Nephron (organoid): ENCODE results near the gene AQP7.
"Not testable (repeated sequence)": the region's sequence is repeated elsewhere in the genome, so short reads cannot be mapped to it uniquely, and the experiment has no call there.

Experiments
- H3K27ac Mint-ChIP-seq, 3 experiments: 2 replicates each; pipeline ENCODE4 v1.8.0; 2020; ENCODE audit warnings: mixed read lengths in 3 of 3, mild to moderate bottlenecking in 2 of 3, moderate library complexity in 1 of 3
- H3K27me3 Mint-ChIP-seq: 2 replicates; pipeline ENCODE4 v1.8.0; 2021; ENCODE audit warnings: low read depth, mild to moderate bottlenecking, moderate library complexity, mixed read lengths
- H3K36me3 Mint-ChIP-seq: 2 replicates; pipeline ENCODE4 v1.8.0; 2020; ENCODE audit warnings: low read depth, mixed read lengths
- H3K4me1 Mint-ChIP-seq: 2 replicates; pipeline ENCODE4 v1.8.0; 2020; ENCODE audit warnings: mixed read lengths
- H3K4me3 Mint-ChIP-seq, 3 experiments: 2 replicates each; pipeline ENCODE4 v1.8.0; 2020; ENCODE audit warnings: mild to moderate bottlenecking in 3 of 3, mixed read lengths in 3 of 3, moderate library complexity in 2 of 3
- H3K9me3 Mint-ChIP-seq: 2 replicates; pipeline ENCODE4 v1.8.0; 2020; ENCODE audit warnings: mixed read lengths
- TF ChIP-seq, protein P1 (sequence below), 3 experiments: fragments of 200-600 bp; sonication (generic); IDR thresholded peaks; one replicate each; pipeline ENCODE4 v1.5.0; 2021; ENCODE audit warnings: antibody characterized with exemption in 3 of 3; ENCODE audit not compliant: unreplicated experiment in 3 of 3

AQP7 gene

DNA sequence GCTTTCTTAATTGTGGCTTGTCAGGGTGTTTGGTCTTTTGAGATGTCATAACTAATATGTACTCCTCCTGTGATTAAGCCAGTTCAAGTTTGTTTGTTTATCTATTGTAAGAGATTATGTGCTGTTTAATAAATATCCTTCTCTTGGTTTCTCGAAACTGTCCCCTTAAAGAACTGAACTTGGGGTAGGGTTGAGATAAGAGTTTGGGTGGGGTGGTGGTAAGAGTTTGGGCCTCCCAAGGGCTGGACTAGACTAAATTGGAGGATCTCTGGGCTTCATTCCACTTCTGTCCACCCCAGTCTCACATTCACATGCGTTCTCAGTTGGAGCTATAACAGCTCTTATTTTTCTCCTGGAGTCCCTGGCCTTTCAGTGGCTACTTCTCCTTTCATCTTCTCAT, 38.2 kb downstream of the AQP7 start:
- Mint-ChIP-seq H3K9me3 (no peaks in the 10 kb centered on the region), H3K27me3 (peaks cover 3% of the 10 kb centered on the region), H3K27ac (no peak overlapping the region), H3K36me3 (peaks cover 38% of the 10 kb centered on the region), H3K4me3 (no peak overlapping the region), H3K4me1 (no peaks in the 10 kb centered on the region)
- TF ChIP-seq, protein P1, sequence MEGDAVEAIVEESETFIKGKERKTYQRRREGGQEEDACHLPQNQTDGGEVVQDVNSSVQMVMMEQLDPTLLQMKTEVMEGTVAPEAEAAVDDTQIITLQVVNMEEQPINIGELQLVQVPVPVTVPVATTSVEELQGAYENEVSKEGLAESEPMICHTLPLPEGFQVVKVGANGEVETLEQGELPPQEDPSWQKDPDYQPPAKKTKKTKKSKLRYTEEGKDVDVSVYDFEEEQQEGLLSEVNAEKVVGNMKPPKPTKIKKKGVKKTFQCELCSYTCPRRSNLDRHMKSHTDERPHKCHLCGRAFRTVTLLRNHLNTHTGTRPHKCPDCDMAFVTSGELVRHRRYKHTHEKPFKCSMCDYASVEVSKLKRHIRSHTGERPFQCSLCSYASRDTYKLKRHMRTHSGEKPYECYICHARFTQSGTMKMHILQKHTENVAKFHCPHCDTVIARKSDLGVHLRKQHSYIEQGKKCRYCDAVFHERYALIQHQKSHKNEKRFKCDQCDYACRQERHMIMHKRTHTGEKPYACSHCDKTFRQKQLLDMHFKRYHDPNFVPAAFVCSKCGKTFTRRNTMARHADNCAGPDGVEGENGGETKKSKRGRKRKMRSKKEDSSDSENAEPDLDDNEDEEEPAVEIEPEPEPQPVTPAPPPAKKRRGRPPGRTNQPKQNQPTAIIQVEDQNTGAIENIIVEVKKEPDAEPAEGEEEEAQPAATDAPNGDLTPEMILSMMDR (IDR thresholded peaks at IDR 0.05; ENCODE audit: unreplicated experiment in 3 of 3), result no peak

DNA sequence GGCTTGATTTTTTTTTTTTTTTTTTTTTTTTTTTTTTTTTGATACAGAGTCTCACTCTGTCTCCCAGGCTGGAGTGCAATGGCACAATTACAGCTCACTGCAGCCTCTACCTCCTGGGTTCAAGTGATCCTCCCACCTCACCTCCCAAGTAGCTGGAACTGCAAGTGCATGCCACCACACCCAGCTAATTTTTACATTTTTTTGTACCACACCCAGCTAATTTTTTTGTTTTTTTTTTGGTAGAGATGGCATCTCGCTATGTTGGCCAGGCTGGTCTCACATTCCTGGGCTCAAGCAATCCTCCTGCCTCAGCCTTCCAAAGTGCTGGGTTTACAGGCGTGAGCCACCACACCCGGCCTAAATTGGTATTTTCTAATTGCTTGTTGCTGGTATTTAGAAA, 43.7 kb downstream of the AQP7 start:
- not testable (repeated sequence) for H3K4me3 Mint-ChIP-seq, H3K27ac Mint-ChIP-seq

DNA sequence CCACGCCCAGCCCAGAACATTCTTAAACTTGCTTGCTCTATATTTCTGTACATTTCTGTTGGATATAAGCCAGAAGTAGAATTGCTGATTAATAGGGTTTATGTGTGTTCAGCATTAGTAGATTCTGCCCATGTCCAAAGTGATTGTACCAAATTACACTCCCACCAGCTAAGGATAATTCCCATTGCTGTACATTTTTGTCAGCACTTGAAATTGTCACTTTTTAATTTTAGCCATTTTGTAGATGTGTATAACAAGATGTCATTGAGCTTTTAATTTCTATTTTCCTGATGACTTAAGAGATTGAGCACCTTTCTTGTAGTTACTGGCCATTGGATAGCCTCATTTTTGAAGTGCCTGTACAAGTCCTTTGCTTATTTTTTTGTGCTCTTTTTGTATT, 46.4 kb downstream of the AQP7 start:
- Mint-ChIP-seq H3K4me3 (no peak overlapping the region), H3K36me3 (peaks cover 28% of the 10 kb centered on the region), H3K9me3 (no peaks in the 10 kb centered on the region), H3K27ac (no peak overlapping the region), H3K27me3 (no peaks in the 10 kb centered on the region), H3K4me1 (no peaks in the 10 kb centered on the region)
- TF ChIP-seq, protein P1 (IDR thresholded peaks at IDR 0.05; ENCODE audit: unreplicated experiment in 3 of 3), result no peak

More for the DNA sequence above, 43.7 kb downstream of the AQP7 start:
- H3K36me3 Mint-ChIP-seq, result peaks cover 33% of the 10 kb centered on the region
- H3K27me3 Mint-ChIP-seq, H3K9me3 Mint-ChIP-seq, H3K4me1 Mint-ChIP-seq: not testable (repeated sequence)

DNA sequence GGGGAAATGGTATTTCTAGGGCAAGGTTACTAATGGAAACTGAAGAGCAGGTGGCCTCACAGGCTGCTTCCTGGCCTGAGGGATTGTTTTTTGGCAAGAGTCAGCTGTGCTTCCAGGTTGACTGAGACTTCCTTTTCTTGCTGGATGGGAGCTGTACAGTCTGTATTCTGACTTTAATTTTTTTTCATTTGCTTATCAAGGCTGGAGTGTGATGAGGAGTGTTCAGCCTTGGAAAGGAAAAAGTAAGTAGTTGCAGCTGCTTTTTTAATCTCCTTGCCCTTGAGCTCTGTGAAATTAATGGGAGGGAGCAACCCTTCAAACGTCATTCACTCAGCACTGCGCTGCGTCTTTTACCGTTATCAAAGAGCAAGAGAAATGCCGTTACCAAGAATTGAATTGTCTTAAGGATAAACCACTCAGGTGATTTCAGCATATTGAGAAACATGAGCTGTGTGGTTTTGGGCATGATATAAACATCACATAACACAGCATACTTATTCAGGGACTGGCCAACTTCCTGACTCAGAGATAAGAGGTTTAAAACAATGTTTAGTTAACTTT, 47.6 kb downstream of the AQP7 start:
- Mint-ChIP-seq H3K27me3 (no peaks in the 10 kb centered on the region), H3K4me3 (no peak overlapping the region), H3K4me1 (no peaks in the 10 kb centered on the region), H3K9me3 (no peaks in the 10 kb centered on the region), H3K36me3 (peaks cover 28% of the 10 kb centered on the region), H3K27ac (no peak overlapping the region)
- TF ChIP-seq, protein P1 (IDR thresholded peaks at IDR 0.05; ENCODE audit: unreplicated experiment in 3 of 3), result no peak

DNA sequence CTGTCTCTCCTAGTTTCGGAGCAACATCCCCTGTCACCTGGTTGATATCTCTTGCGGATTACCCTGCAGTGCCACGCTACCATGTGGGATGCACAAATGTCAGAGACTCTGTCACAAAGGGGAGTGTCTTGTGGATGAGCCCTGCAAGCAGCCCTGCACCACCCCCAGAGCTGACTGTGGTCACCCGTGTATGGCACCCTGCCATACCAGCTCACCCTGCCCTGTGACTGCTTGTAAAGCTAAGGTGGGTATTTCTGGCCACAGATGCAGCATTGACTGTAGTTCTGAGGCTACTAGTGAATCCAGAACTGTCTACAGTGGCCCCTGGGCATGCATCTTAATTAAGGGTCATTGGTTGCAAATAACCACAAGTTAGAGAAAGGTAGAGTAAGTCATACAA, 50.8 kb downstream of the AQP7 start:
- H3K27ac Mint-ChIP-seq, result no peak overlapping the region
- H3K36me3 Mint-ChIP-seq, result peaks cover 56% of the 10 kb centered on the region
- H3K4me3 Mint-ChIP-seq, result no peak overlapping the region
- TF ChIP-seq, protein P1 (IDR thresholded peaks at IDR 0.05; ENCODE audit: unreplicated experiment in 3 of 3), result no peak
- no peaks in the 10 kb centered on the region for H3K27me3 Mint-ChIP-seq
- H3K4me1 Mint-ChIP-seq, result no peaks in the 10 kb centered on the region
- no peaks in the 10 kb centered on the region for H3K9me3 Mint-ChIP-seq

DNA sequence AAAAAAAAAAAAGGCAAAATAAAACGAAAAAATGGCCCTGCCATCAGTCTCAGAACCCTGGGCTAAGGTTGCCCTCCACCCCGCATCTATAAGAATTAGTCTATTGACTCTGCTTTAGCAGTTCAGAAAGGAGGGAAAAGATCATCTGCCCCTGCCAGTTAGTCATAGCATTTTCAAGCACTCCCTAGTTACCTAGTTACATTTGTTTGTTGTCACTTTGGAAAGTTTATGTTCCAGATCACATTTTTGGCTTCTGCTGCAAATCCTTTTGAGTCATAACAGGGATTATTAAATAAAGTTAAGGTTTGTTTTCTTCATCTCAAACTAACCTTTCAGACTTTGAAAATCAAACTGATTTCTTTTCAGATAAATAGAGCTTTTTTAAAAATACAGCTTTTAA, 52.1 kb downstream of the AQP7 start:
- no peaks in the 10 kb centered on the region for H3K4me1 Mint-ChIP-seq
- H3K36me3 Mint-ChIP-seq, result peaks cover 57% of the 10 kb centered on the region
- TF ChIP-seq, protein P1 (IDR thresholded peaks at IDR 0.05; ENCODE audit: unreplicated experiment in 3 of 3), result no peak
- no peak overlapping the region for H3K27ac Mint-ChIP-seq
- no peaks in the 10 kb centered on the region for H3K27me3 Mint-ChIP-seq
- no peak overlapping the region for H3K4me3 Mint-ChIP-seq
- H3K9me3 Mint-ChIP-seq, result no peaks in the 10 kb centered on the region
